SK-N-MC (cell line): ENCODE measurements around the gene GPR55.

ENCODE experiments used
- EZH2 ChIP-seq: fragments of 200-600 bp; sonication (generic); IDR thresholded peaks from one replicate; pipeline ENCODE4 v1.6.1; 2017; ENCODE audit warnings: antibody characterized with exemption
- FOXP2 ChIP-seq: optimal IDR thresholded peaks from 2 replicates; pipeline ENCODE3; 2011; ENCODE audit warnings: mild to moderate bottlenecking, moderate library complexity; ENCODE audit not compliant: insufficient read depth; ENCODE audit errors: extremely low read length, control extremely low read depth
- POLR2AphosphoS5 ChIP-seq: IDR thresholded peaks from 2 replicates; pipeline ENCODE4 v1.6.1; 2012; ENCODE audit warnings: mild to moderate bottlenecking, low read depth, low read length, borderline replicate concordance

DNA sequence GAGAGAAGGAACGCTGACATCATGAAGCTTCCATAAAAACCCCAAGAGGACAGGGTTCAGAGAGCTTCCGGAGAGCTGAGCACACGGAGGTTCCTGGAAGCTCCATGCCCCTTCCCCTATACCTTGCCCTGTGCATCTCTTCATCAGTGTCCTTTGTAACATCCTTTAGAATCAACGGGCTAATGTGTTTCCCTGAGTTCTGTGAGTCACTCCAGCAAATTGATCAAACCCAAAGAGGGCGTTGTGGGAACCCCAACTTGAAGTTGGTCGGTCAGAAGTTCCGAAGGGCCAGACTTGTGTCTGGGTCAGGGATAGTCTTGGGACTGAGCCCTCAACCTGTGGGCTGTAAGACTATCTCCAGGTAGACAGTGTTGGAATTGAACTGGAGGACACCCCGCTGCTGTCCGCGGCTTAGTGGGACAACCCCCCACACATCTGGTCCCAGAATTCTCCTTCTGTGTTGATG is 25.9 kb upstream of the GPR55 start:
- no peak for TF ChIP-seq EZH2
- no peak for TF ChIP-seq FOXP2
- TF ChIP-seq POLR2AphosphoS5, result no peak
